HG03460 (cell line): ENCODE measurements around the gene GPR183.

Experiments used
- ATAC-seq: cut with Tn5 transposase; IDR thresholded peaks from one replicate; pipeline ENCODE4 v1.9.1; 2021; ENCODE audit not compliant: unreplicated experiment

The GPR183 gene

DNA sequence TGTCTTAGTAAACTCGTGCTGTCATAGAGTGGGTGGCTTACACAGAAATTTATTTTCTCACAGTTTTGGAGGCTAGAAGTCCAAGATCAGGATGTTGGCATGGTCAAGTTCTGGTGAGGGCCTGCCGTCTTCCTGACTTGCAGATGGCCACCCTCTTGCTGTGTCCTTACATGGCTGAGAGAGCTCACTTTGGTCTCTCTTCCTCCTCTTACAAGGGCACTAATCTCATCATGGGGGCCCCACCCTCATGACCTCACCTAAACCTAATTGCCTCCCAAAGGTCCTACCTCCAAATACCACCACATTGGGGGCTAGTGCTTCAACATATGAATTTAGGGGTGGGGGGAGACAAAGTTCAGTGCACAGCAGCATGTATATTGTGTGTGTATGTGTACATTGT lies 34.7 kb downstream of the GPR183 start:
- no peak for ATAC-seq

DNA sequence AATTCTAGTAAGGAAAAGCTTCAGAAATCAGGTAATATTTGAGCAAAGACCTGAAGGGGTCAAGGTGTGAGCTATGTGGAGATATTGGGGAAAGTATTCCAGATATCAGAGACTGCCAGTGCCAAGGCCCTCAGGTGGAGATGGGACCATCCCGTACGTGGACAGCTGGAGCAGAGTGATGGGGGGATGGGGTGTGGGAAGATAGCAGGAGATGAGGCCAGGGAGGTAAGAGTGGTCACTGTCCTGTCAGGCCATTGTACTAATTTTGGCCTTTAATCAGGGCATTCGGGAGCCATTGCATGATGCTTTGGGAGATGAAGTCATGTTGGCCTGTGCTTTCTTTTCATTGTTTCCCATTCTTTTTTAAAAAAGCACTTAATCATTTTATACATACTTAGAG lies 36.0 kb downstream of the GPR183 start:
- no peak for ATAC-seq

DNA sequence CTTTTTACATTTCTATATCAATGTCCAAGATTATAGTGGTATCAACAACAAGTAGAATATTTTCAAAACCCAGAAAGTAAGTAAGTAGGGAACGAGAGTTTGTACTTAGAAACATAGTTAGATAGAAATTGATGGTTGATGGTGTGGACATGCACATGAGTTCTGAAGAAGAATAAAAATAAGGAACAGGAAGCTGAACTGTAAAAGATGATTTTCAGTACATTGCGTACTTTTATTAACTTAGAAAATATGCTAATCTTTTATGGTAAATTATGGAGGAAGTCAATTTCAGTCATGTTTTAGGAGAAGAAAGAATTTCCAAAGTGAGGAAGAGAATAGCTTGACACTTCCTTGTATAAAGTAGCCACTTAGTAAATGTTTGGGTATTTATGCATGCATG lies 36.7 kb downstream of the GPR183 start:
- no peak for ATAC-seq

- ATAC-seq = peak; percentile 83
Observed at GRCh38 chr13:99269627-99270241, 37.5 kb downstream of the GPR183 start.

DNA sequence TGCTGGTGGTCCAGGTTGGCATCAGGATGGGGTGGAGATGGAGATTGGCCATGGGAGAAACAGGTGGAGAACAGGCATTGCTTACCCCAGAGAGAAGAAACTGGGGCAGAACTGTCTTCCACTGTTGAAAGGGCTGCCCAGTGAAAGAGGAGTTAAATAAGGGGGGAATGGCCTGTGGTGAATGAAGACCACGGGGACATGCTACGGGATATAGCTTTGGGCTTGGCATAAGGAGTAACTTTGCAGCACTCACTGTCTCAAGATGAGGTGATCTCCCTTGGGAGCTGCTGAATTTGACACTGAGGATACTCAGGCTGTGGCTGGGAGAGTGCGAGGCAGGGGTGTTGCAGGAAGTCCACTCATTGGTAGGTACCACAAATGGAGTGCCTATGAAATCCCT lies 38.4 kb downstream of the GPR183 start:
- ATAC-seq = no peak

DNA sequence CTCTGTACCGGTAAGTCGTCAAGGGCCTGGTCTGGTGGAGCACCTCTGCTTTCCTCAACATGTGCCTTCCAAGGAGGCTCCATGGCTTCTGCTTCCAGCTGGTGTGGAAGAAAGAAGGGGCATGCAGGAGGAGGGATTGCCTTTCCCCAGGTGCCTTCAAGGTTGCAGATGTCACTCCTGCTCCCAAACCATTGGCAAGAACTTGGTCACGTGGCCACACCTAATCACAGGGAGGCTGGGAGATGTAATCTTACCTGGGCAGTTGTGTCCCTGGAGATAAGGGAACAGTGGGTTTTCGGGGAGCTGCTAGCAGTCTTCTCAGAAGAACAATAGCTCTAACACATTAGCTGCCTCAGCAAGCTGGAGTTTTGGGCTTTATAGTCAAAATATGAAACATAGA lies 39.3 kb downstream of the GPR183 start:
- ATAC-seq = no peak

DNA sequence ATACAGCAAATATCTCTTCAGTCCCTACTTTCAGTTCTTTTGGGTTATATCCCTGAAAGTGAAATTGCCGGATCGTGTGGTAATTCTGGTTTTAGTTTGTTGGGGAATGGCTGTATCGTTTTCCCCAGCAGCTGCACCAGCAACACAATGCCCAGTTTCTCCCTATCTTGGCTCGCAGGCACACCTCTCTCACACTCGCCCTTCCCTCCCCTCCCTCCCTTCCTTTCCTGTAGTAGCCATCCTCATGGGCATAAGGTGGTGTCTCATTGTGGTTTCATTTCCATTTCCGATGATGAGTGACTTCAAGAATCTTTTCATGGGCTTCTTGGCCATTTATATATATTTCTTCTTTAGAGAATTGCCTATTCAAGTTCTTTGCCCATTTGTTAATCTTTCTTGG lies 40.4 kb downstream of the GPR183 start:
- ATAC-seq = no peak

GRCh38 chr13:99265821-99266426 lies 41.3 kb downstream of the GPR183 start:
- no peak for ATAC-seq

- no peak for ATAC-seq
Observed at GRCh38 chr13:99265162-99265800, 41.9 kb downstream of the GPR183 start.

DNA sequence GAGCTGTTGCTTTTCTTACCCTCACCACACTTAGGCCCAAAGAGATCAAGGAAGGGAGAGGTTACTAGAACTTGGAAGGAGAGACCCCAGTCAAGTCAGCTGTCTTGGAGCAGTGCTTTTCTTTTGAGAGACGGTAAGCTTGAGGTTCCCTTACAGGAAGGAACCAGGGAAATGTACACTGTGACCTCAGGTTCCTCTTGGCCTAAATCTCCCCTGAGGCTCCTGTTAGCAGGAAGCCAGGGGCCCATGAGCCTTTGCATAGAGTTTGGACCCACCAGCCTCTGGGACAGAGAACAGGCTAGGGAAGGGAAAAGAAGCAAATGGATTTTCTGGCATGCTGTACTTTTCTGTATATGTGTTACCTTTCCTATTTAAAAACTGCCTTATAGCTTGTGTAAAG lies 43.1 kb downstream of the GPR183 start:
- no peak for ATAC-seq

DNA sequence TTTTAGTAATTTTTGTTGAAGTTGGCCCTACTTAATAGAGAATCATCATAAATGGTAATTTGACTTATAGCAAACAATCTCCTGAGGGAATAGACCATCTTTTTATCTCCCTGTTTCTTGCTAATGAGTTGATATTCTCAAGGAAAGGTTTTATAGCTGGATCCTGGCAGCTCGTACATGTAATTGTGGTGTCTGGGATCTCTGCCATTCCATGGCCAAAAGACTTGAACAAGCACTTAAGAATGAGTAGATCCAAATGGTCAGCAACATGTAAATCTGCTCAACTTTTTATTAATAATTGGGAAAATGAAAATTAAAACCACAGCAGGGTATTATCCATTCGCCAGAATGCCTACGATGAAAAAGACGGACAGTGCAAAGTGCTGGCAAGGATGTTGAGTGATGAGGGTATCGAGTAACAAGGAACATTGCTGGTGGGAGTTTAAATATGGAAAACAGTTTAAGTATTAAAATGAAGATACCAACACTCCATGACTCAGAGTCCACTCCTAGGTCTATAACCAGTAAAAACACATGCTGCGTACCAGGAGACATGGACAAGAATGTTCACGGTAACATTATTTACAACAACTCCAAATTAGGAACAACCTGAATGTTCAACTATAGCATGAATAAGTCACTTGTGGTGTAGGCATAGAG lies 43.9 kb downstream of the GPR183 start:
- ATAC-seq = no peak

GRCh38 chr13:99261059-99261458 lies 46.1 kb downstream of the GPR183 start:
- no peak for ATAC-seq

- ATAC-seq = no peak
Observed at GRCh38 chr13:99260216-99260615, 47.0 kb downstream of the GPR183 start.

DNA sequence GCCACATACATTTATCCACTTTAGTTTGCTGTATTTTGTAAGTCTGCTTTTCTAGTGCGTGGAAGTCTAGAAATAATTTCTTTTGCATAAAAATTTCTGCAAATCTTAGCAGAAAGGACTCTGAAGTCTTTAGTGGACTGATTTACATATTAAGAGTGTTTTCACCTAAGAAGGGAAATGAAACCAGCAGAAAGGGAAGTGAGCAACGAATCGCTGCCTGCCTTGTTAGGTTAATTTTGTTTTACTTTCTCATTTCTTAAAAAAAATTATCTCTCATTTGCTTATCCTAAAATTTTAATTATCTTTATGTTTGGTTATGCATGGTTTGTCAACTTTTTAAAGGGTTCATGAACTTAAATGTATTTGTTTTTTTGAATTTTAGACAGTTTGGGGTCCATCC lies 48.3 kb downstream of the GPR183 start:
- peak; percentile 60 for ATAC-seq

- peak; percentile 88 for ATAC-seq
Observed at GRCh38 chr13:99258210-99258860, 48.9 kb downstream of the GPR183 start, which contains the start of gene GPR18. Gene GPR18 (minus strand): TSS chr13:99258379. CDS start chr13:99255872, 2,507 bp downstream.

DNA sequence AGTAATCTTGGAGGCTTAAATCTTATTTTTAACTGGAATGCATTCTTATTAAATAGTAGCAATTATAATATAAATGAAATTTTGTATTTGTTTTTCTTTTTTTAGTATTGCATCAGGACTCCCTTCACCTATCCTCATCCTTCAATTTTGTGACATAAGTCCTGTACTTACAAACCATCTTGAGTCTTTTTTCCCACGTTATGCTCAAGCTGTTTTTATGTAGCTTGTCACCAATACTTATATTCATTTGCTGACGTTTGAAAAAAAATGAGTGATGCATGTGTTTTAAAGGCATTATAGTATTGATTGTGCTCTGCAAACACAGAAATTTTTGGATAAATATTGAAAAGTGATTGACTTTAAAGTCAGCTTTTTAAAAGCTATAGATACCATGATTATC lies 49.9 kb downstream of the GPR183 start:
- no peak for ATAC-seq

DNA sequence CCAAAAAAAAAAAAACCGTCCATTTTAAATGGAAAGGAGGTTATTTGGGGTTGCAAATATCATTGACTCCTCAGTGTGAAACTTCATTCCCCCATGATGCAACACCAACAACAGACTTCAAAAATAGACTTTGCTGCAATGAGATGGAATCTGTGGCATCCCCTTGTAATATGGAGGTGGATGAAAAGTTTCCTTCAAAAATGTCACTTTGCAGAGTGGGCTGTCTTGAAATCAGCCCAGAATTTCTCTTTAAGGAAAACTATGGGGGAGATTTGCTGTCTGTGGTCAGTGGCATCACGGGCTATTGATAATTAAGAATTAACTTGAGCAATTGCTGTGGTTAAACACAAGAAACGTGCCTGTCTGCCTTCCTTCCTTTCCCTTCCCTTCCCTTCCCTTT lies 50.5 kb downstream of the GPR183 start:
- ATAC-seq = no peak

- no peak for ATAC-seq
Observed at GRCh38 chr13:99256283-99256682, 50.9 kb downstream of the GPR183 start.

- no peak for ATAC-seq
Observed at GRCh38 chr13:99255271-99255670, 51.9 kb downstream of the GPR183 start.

DNA sequence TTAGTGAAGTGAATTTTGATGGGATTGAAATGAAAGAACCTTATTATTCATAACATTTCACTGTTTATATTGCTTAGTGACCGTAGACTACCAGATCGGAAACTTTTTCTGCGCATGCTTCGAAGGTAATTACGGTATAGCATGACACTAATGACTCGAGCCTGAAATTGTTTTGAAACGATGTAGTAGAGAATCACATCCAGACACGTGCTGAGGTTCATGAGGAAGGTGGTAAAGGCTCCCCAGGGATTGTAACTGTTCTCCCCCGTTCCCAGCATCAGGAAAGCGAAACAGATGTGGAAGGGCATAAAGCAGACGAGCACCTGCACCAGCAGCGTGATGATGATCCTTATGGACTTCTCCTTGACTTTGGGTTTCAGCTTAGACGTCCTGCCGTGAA lies 52.4 kb downstream of the GPR183 start:
- no peak for ATAC-seq

DNA sequence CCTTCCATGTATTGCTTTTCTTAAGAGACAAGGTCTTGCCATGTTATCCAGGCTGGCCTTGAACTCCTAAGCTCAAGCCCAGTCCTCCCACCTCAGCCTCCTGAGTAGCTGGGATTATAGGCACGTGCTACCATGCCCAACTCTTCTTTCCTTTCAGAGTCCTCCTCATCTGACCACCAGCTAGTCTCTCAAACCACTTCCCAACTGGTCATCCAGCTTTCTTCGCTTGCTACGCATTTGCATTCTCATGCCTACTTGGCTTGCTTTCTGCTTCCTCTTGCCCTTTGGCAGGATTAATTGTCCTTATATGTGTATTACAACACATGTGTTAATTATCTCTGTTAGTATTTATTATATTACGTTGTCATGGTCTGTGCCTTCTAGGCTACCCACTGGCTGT lies 55.3 kb downstream of the GPR183 start:
- ATAC-seq = no peak
